Bone marrow (tissue), 2 donors: ENCODE results near the gene IFNA2.
A peak's percentile ranks its signal among the peaks of the same experiment; 100 is the strongest.
"Not testable (repeated sequence)": the region's sequence is repeated elsewhere in the genome, so short reads cannot be mapped to it uniquely, and the experiment has no call there.

Experiments used
- DNase-seq, 2 donors: peaks; one replicate each; lab custom pipeline; 2025; lab: John Stamatoyannopoulos, UW

Gene IFNA2

DNA sequence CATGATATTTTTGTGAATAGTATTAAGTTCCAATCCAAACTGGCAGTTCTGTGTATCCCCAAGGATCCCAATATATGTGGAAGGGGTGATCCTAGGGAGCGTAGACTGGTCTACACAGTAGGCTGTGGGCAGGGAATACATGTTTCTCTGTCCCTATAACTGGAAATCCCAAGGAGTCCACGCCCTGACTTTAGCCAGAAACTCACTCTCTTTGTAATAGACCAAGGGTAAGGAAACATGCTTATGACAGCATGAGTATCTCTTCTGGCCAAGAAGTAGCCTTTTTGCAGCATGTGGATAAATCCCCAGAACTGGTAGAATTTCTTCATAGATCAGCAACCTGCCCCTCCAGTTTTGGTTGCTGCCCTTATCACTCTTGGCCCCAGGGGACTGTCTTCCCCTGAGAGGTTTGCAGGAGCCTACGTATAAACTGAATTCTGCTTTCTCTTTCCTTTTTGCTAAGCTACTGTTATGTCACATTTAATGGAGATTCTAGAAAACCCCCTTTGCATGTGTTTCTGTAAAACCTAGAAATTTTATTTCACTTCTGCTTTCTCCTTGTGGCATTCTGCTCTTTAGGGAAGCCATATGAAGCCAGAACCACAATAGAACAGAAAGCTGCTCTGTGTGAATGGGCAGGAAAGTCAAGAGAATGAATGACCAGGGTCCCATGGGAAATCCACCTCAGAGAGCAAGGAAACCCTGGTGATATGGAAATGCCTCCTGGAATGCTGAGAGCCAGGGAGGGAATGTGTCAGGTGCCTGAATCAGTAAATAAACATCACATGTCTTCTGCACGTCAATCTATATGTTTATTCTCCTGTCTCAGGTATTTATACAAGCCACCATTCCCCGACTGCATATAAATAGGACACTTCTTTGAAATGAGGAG lies 3.5 kb downstream of the IFNA2 start:
- peak in 1 of 2 donors; percentile 87 for DNase-seq

- DNase-seq = not testable (repeated sequence)
Observed at GRCh38 chr9:21371467-21371866, 13.7 kb downstream of the IFNA2 start.

GRCh38 chr9:21367957-21368356 lies 17.2 kb downstream of the IFNA2 start, which contains the start of gene IFNA13:
TSS of gene IFNA13 (minus strand) at chr9:21368057. CDS start at chr9:21368010, 47 bp downstream.
- no peak for DNase-seq

DNA sequence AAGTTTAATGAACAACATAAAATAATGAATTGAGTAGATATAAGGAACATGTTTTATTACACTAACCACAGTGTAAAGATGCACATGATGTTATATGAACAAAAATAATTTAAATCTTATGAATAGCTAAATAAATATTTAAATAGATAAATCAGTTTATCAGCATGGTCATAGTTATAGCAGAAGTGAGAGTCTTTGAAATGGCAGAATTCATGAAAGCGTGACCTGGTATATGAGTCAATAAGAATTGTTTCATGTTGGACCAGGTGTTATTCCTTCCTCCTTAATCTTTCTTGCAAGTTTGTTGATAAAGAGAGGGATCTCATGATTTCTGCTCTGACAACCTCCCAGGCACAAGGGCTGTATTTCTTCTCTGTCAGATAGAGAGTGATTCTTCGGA lies 18.0 kb downstream of the IFNA2 start:
- not testable (repeated sequence) for DNase-seq

- no peak for DNase-seq
Observed at GRCh38 chr9:21362287-21362686, 22.9 kb downstream of the IFNA2 start.

DNA sequence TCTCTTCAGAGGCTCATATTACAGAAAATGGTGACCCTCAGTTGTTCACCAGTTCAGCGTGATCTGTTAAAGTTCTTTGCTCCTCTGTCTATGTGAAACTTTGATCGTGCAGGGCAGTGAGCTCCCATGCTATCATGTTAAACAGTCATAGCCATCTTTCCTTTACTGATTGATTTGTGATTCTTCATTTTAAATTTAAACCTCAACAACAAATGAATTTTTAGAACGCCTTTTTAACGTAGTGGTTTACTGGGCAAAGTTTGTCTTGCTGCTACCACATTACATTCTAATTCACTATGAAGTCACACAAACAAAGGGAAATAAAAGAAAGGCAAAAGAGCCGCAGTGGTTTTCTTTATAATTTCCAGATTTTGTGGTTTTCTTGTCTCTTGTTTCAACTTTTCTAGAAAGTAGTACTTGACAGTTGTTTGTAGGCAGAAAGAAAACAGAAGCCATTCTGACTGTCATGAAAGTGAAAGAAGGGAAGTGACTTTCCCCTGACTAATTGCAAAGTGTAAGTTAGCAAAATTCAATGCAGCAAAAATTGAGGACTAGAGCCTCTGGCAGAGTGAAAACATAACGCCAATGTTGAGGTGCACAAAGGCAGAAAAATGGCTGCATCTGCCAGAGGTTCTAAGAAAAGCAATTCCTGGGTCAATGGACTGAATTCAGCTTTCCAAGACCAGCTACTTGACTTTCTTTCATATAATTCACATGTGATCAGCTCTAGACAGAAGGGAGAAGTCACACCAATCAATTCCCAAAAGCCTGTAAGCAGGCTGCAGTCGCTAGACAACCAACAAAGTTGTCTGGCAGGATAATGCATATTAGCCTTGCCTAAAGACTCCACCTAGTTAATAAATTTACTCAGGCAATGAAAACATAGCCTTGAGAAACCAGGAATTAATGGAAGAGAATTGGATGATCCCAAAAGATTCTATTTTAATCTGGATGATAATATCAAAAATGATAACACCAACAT lies 27.4 kb downstream of the IFNA2 start:
- peak in 1 of 2 donors; percentile 46 for DNase-seq

- DNase-seq = no peak
Observed at GRCh38 chr9:21350787-21351186, 34.4 kb downstream of the IFNA2 start, which contains the start of gene IFNA6. TSS of gene IFNA6 (minus strand) at chr9:21350887. CDS start at chr9:21350887, 0 bp downstream.

- no peak for DNase-seq
Observed at GRCh38 chr9:21348430-21348970, 36.7 kb downstream of the IFNA2 start.

DNA sequence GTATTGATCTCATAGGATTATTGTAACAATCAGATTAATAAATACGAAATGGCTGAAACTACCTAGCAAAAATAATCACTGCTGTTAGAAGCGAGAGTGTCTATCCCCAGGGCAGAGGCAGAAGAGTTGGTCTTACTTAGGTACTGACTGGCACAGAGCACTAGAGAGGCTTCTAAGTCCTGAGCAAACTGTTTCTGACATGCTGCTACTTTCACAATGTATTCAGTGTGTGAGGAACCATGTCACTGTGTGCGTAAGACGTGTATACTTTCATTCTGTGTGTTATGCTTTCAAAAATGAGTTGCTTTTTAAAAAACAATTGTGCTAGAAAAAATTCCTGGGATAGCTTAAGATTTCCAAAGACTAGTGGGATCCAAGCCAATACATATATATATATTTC lies 44.5 kb downstream of the IFNA2 start:
- no peak for DNase-seq

GRCh38 chr9:21336457-21336856 lies 48.7 kb downstream of the IFNA2 start:
- DNase-seq = no peak

DNA sequence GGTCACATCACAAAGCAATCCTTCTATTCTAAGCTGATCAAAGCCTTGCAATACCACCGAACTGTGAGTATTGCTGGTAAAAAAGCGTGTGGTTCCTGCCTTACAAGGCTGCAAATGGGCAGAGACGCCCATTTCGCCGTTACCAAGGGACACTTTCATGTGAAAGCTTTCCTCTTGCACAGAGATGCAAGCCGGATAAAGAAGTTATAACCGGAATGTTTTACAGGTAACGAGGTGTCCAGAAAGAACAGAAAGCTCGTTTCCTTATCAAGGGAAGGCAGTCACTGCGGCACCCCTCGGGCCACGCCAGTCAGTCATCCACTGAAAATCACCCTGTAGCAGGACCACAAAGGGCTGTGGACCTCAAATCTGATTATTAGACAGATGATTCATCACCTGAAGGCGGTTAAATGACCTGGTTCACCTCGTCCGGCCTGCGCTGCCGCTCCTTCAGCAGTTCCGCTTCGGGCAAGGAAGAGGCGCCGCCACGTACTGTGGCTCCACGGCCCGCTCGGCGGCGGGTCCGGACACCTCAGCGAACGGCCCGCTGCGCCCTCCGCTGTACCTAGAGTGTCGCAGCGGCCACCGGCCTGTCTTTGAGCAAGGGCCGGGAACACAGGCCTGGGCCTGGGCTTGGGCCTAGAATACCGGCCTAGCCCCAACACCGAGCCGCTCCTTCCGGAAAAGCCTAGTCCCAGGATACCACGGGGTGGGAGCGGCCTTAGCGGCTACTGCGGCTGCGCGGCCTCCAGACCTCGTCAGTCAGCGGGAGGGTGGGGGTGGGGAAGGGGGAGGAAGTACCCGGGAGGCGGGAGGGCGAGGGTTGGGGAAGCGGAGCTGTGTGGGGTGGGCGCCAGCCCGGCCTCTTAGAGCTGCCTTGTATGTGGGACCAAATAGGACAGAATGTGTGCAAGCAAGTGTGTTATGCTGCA lies 50.2 kb downstream of the IFNA2 start, which contains the start of gene KLHL9:
TSS of gene KLHL9 (minus strand) at position 704 of the 932 bp plus-strand sequence. CDS start at position 159, 545 bp downstream.
- peak; percentile 81 to 86 for DNase-seq
